HG02642 (cell line): Measurements from ENCODE around the gene NMRK1.

Experiments
- ATAC-seq: cut with Tn5 transposase; IDR thresholded peaks from one replicate; pipeline ENCODE4 v1.9.1; 2021; ENCODE audit warnings: mild to moderate bottlenecking; ENCODE audit not compliant: unreplicated experiment, poor library complexity

NMRK1 gene

GRCh38 chr9:75087824-75088645 lies at the start of gene NMRK1, which contains the start of gene OSTF1:
Gene NMRK1, minus strand, starts transcription at chr9:75088155. Its CDS starts 5,040 bp downstream, at chr9:75083115.
Gene OSTF1, plus strand, starts transcription at chr9:75088514. Its CDS starts 179 bp downstream, at chr9:75088693.
- ATAC-seq: peak; percentile 91

- no peak for ATAC-seq
Measured at GRCh38 chr9:75134495-75134894, 46.5 kb upstream of the NMRK1 start.

DNA sequence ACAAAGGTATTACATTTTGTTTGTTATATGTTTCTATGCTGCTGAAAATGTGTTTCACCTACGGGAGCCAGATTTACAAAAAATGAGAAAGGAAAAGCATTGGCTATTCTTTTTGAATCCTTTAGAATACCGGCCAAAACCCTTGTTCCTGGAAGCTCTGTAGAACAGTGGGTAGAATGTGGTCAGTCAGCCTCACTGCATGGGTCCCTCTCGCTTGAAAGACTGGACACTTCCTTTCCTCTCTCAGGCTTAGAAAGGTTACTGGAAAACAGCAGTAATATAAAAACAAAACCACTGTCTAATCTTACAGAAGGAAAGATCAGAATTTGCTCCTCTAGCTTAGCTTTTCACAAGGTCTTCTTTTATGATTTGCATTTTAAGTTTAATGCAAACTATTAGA lies 45.4 kb upstream of the NMRK1 start:
- no peak for ATAC-seq

GRCh38 chr9:75132244-75132643 lies 44.3 kb upstream of the NMRK1 start:
- no peak for ATAC-seq

GRCh38 chr9:75131700-75132099 lies 43.7 kb upstream of the NMRK1 start:
- ATAC-seq: no peak

DNA sequence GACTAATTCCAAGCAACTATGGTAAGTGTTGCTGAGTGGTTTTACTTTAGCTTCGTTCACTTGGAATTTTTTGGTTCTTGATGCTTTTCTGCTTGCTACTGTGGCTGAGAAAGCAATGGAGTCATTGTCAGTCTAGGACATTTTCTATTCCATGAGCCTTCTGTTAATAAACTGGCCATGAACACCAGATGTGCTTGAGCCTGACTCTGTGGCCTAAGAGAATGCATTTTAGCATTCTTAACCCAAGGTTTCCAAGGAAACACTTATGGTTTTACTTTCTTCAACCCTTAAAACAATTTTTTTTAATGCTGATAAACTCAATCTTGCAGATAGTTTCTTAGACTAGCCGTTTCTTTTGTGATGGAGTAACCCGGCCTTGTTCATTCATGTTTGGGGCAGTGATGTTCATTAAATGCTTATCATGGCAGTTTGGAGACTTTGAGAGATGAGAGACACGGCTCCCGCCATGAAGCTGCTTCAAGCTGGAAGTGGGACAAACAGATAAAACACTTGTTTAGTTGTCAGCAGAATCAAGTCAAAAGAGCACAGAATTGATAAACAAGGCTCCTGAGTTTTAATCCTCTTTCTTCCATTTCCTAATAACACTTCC lies 42.8 kb upstream of the NMRK1 start:
- no peak for ATAC-seq

DNA sequence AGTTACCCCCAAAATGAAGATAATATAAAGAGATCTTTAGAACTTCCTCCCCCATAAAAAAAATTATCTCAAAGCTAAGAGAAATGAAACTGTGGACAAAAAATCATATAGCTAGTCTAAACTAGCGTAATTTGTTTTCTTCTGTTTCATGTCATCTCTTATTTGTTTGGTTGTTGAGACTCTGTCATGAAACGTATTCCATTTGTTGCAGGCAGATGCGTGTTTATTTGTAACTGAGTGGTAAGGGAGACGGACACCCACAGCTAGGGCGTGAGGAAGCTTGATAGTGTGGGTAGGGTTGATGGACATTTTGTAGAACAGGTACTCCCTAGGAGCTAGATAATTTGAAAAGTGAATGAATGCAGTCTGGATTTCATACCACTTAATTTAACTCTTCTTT lies 42.2 kb upstream of the NMRK1 start:
- ATAC-seq: no peak

DNA sequence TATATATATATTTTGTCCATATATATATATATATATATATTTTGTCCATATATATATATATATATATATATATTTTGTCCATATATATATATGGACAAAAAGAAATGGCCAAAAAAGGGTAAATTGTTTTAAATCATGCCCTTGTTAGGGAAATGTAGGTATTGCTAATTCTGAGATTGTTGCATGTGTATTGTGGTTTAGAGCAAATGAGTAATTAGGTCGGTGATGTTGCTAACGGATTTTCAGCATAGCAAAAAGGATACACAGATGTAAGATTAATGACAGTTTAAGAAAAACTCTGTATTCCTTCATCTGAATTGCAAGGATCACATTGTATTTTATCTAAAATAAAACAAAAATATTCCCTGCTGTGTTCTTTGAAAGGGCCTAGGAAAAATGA lies 40.6 kb upstream of the NMRK1 start:
- no peak for ATAC-seq

DNA sequence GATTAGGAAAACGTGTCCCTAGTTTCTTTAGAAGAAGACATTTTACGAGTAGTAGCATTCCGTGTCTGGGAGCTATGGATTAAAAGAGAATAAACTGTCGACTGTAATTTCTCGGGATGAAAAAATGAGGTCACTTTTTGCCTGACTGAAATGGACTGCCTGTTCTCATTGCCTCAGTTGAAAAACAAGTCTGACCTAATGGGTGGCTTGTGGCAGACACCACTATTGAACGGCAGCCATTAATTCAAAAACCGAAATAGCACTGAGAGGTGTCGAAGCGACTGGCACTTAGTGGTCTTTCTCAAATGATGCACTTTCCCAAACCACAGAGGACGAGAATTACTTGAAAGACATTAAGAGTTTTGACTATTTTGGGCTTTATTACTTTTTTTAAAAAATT lies 35.7 kb upstream of the NMRK1 start:
- ATAC-seq: no peak

DNA sequence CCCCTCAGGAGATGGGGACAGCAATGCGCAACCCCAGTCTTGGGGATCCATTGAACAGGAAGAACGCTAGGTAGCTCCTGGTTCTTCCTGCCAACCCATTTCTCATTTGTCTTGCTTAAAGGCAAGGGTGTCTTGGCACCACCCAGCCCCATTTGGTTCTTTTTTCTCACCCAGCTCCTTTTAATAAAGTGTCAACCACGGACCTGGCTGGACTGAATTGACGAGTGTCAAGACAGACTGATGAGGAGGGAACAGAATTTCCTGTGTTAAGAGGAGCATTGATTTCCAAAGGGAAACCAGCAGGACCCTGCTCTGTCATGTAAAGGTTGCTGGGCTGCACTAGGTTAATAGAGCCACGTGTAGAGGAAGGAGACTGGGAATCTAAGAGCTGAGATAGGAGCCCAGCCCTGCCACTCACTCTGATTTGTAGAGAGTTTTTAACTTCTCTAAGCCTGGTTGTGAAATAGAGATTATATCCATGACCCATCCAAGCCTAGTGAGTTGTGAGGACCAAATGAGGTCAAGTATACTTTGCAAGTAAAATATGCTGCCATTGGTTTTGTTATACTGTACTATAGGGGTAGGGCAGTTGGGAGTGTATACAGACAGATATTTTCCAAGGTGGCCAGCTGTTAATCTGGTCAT lies 34.1 kb upstream of the NMRK1 start:
- ATAC-seq: no peak

DNA sequence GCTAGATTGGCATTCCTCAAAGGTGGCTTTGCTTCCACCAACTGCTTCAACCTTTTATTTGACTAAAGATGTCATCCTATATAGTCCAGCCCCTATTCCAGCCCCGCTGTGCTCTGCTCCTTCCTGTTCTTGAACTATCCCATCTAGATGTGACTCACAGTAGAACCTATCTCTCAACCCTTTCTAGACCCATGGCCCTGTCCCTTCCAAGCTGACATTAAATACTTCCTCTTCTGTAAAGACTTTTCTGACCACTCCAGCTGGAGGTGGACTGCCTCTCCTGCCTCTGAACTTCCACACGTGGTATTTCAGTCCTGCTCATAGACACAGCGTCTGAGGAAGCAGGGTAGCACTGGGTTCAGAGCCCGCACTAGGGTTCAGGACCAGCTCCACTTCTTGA lies 32.7 kb upstream of the NMRK1 start:
- ATAC-seq: no peak

GRCh38 chr9:75117564-75117963 lies 29.6 kb upstream of the NMRK1 start:
- no peak for ATAC-seq

DNA sequence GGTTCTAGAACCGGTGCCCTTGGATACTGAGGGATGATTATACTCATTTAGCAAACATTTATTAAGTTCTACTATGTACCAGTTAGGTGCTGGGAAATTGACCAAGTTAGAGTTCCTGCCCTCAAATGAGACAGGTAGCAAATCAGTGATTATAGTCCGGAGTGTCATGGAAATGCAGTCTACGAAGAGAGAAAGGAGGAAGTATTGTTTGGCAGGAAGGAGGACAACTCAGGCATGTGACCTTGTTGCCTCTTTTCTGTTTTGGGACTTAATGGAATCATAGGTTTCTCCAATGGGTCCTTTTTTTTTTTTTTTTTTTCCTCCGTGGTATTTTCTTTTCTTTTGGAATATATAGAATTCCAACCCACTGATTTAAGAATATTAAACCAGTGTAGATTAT lies 28.4 kb upstream of the NMRK1 start:
- ATAC-seq: no peak

DNA sequence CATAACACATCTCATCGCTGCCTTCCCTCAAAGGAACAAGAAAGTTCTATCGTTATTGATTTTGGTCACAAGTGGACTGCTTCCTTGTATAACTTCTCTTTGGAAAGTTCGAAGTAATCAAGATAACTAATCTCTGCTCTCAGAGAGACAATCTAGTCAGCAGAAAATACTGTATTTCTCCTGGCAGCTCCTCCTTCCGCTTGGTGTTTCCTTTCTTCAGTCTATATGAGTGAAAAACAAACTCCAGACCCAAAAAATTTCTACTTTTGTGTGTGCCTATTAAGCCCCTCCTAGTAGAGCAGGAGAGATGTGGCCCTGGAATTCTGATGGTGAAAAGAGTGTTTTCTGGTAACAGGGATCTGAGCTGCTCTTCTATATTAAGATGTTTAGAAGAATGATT lies 24.8 kb upstream of the NMRK1 start:
- ATAC-seq: no peak

DNA sequence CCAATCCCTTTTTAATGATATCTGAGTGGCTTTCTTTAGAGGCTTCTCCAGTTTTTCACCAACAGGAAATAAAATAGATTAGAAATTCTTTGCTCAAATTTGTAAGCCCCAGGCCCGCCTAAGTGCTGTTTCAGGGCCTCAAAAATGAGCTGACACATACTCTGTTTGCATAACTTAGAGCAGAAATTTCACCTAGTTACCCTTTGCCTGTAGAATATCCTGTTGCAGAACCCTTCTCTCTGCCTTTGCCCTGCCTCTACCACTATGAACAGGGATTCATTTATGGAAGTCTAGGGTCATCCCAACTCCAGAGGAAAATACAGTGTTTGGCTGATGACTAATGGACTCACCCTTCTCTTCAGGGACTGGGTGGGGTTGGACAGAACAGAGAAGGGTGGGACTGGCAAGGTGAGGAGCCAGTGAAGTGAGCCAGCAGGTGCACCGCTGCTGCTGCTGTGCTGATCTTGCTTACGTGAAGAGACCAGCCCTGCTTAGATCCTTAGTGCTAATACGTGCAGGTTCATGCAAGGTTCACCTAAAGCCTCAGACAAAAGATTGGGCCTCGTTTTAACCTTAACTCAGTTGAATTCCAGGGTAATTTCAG lies 23.2 kb upstream of the NMRK1 start:
- ATAC-seq: no peak

GRCh38 chr9:75109210-75109839 lies 21.4 kb upstream of the NMRK1 start:
- ATAC-seq: no peak

GRCh38 chr9:75108571-75108970 lies 20.6 kb upstream of the NMRK1 start:
- ATAC-seq: no peak

DNA sequence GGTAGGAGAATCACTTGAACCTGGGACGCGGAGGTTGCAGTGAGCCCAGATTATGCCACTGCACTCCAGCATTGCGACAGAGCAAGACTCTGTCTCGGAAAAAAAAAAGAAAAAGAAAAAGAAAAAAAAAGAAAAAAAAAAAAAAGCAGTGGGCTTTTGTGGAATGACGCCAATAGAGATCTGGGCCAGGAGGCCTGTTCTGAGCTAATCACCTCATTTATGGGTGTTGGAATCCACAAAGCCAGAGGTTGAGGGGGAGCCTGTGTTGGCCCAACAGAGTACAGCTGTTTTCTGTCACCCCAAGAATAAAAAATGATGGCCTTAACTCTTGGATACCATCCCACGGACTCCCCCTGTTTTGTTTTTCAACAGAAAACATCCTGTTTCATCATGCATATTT lies 18.9 kb upstream of the NMRK1 start:
- ATAC-seq: no peak

DNA sequence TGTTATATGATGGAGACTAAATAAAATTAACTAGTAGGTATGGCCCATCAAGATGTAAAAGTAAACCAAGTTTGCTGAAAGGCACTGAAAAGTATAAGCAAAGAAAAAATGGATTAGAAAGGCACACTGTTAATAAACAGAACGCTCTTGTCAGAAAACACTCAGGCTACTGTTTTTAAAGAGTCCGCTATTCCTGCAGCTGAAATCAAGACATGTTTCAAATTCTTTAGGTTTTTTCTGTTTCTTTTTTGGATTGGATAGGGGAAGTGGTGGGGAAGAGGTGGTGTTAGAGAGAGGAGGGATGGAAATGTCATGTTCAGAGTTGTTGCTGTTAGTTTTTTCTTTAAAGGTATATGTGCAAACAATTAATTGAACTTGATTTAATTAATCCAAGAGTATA lies 17.9 kb upstream of the NMRK1 start:
- no peak for ATAC-seq

DNA sequence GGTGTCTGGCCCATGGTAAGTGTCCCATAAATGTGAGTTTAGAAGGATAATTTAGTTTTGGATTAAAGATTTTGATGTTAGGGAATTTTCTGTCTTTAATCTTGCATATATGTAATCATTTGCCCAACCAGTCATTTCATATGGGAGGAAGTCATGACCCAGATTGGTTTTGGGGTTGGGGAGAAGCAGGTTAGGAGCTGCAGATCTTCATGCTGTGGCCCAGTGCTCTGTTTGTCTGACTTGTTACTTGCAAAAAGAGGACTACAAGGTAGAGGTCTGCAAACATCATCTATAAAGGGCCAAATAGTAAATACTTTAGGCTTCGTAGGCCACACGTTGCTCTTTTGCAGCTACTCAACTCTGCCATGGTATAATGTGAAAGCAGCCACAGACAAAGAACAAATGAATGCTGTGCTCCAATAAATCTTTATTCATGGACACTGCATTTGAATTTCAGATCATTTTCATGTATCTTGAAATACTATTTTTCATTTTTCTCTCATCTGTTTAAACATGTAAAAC lies 17.1 kb upstream of the NMRK1 start:
- no peak for ATAC-seq
